Measurements from ENCODE around the gene EYS.

The EYS gene

DNA sequence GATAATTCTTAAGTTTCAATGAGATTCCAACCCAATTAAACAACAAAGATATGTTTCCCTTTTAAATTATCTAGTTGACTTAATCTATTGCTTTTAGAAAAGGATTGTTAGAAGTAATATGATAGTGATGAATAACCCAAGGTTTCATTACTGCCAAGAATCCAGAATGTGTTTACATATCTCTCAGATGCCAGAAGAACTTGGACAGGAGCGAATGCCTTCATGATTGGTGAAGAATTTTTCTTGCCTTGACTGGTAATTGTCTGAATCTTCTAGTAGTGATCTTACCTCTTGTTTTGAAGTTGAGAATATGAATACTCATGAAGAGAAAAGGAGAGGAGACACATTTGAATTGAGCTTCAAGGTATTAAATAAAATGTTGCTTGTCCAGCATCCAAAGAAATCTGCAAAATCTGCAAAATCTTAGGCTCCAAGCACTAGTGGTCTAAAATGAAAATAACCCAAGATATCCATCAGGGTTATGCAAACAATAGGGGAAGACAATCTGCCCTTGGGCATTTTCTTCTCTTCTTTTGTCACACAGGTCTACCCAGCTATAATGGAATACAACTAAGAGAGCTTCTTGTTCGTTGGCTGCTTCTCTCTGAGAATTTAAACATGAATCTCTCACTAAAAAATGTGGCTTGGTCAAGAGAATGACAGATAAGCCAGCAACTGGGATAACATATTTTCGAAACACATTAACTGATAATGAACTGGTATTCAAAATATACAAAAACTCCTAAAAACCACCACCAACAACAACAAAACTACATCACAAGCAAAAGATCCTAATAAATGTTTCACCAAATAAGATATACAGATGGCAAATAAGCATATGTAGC is 928.9 kb downstream of the EYS start:
- Histone ChIP-seq H3K27ac (no peak overlapping the region), H3K4me3 (ENCODE audit: low read depth, low read length) (no peak overlapping the region), H3K27me3 (ENCODE audit: control insufficient read depth, insufficient read depth, low read length) (no peaks in the 10 kb centered on the region), H3K36me3 (ENCODE audit: control insufficient read depth, insufficient read depth, low read length) (no peaks in the 10 kb centered on the region), H3K4me1 (no peaks in the 10 kb centered on the region), H3K9ac (no peak overlapping the region), H3K9me3 (ENCODE audit: control insufficient read depth, low read length) (no peaks in the 10 kb centered on the region), H3K79me2 (no peaks in the 10 kb centered on the region), H3K4me2 (ENCODE audit: low read length) (no peak overlapping the region), H2AFZ (no peak overlapping the region)
- TF ChIP-seq, protein P1, sequence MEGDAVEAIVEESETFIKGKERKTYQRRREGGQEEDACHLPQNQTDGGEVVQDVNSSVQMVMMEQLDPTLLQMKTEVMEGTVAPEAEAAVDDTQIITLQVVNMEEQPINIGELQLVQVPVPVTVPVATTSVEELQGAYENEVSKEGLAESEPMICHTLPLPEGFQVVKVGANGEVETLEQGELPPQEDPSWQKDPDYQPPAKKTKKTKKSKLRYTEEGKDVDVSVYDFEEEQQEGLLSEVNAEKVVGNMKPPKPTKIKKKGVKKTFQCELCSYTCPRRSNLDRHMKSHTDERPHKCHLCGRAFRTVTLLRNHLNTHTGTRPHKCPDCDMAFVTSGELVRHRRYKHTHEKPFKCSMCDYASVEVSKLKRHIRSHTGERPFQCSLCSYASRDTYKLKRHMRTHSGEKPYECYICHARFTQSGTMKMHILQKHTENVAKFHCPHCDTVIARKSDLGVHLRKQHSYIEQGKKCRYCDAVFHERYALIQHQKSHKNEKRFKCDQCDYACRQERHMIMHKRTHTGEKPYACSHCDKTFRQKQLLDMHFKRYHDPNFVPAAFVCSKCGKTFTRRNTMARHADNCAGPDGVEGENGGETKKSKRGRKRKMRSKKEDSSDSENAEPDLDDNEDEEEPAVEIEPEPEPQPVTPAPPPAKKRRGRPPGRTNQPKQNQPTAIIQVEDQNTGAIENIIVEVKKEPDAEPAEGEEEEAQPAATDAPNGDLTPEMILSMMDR (IDR thresholded peaks at IDR 0.05) = no peak

- H3K4me1 ChIP-seq = no peaks in the 10 kb centered on the region
- no peaks in the 10 kb centered on the region for H3K79me2 ChIP-seq
- no peaks in the 10 kb centered on the region for H3K36me3 ChIP-seq (ENCODE audit: control insufficient read depth, insufficient read depth, low read length)
- no peaks in the 10 kb centered on the region for H3K27me3 ChIP-seq (ENCODE audit: control insufficient read depth, insufficient read depth, low read length)
- H2AFZ ChIP-seq = no peak overlapping the region
- no peak overlapping the region for H3K4me3 ChIP-seq (ENCODE audit: low read depth, low read length)
- H3K9me3 ChIP-seq (ENCODE audit: control insufficient read depth, low read length) = no peaks in the 10 kb centered on the region
- H3K4me2 ChIP-seq (ENCODE audit: low read length) = no peak overlapping the region
- H3K27ac ChIP-seq = no peak overlapping the region
- H3K9ac ChIP-seq = no peak overlapping the region
- TF ChIP-seq, protein P1 (IDR thresholded peaks at IDR 0.05) = no peak
These were observed 930.7 kb downstream of the EYS start for GRCh38 chr6:64776359-64776758.

GRCh38 chr6:64774881-64775280 is 932.1 kb downstream of the EYS start:
- no peak overlapping the region for H3K4me3 ChIP-seq (ENCODE audit: low read depth, low read length)
- H3K27ac ChIP-seq = no peak overlapping the region
- no peaks in the 10 kb centered on the region for H3K79me2 ChIP-seq
- H3K9me3 ChIP-seq (ENCODE audit: control insufficient read depth, low read length) = no peaks in the 10 kb centered on the region
- H2AFZ ChIP-seq = no peak overlapping the region
- H3K36me3 ChIP-seq (ENCODE audit: control insufficient read depth, insufficient read depth, low read length) = no peaks in the 10 kb centered on the region
- H3K4me1 ChIP-seq = no peaks in the 10 kb centered on the region
- H3K9ac ChIP-seq = no peak overlapping the region
- TF ChIP-seq, protein P1 (IDR thresholded peaks at IDR 0.05) = no peak
- H3K4me2 ChIP-seq (ENCODE audit: low read length) = no peak overlapping the region
- no peaks in the 10 kb centered on the region for H3K27me3 ChIP-seq (ENCODE audit: control insufficient read depth, insufficient read depth, low read length)

DNA sequence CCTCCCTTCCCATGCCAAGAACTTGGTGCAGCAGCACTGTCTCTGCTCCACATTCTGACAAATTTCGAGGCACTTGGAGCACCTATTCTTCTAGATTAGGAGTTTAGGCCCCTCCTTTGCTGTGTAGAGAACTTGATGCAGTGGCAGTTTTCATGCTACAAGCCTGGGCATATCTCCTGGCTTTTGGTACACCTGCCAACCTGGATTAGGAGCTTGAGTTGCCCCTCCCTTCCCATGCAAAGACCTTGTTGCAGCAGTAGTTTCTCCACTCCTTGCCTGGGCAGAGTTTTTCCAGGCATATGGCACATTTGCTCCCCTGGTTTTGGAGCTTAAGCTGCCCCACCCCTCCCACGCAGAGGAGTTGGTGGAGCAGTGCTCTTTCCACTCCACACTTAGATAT is 956.1 kb downstream of the EYS start:
- H3K4me1 ChIP-seq = no peaks in the 10 kb centered on the region
- H3K27me3 ChIP-seq (ENCODE audit: control insufficient read depth, insufficient read depth, low read length) = no peaks in the 10 kb centered on the region
- TF ChIP-seq, protein P1 (IDR thresholded peaks at IDR 0.05) = no peak
- no peak overlapping the region for H2AFZ ChIP-seq
- no peak overlapping the region for H3K9ac ChIP-seq
- no peaks in the 10 kb centered on the region for H3K36me3 ChIP-seq (ENCODE audit: control insufficient read depth, insufficient read depth, low read length)
- H3K4me3 ChIP-seq (ENCODE audit: low read depth, low read length) = no peak overlapping the region
- no peaks in the 10 kb centered on the region for H3K79me2 ChIP-seq
- no peak overlapping the region for H3K27ac ChIP-seq
- no peak overlapping the region for H3K4me2 ChIP-seq (ENCODE audit: low read length)
- no peaks in the 10 kb centered on the region for H3K9me3 ChIP-seq (ENCODE audit: control insufficient read depth, low read length)

DNA sequence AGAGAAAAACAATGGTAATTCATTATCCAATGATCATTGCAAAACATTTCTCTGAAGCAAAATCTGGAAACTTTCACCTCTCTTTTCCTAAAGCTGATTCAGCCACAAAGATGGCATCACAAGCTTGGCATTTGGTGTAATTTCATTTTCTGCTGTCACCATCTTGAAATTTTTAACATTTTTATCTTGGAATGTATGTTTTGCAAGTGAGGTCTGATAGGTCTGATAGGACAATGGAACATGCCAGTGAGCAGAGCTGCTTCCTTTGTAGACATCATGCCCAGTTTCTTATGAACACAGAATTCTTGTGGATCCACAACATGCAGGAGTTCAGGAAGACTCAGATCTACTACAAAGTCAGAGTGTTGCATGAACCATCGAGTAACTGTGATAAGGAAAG is 969.6 kb downstream of the EYS start:
- Histone ChIP-seq H3K79me2 (no peaks in the 10 kb centered on the region), H3K36me3 (ENCODE audit: control insufficient read depth, insufficient read depth, low read length) (no peaks in the 10 kb centered on the region), H3K27me3 (ENCODE audit: control insufficient read depth, insufficient read depth, low read length) (no peaks in the 10 kb centered on the region), H3K4me1 (no peaks in the 10 kb centered on the region), H3K4me3 (ENCODE audit: low read depth, low read length) (no peak overlapping the region), H3K9ac (no peak overlapping the region), H3K4me2 (ENCODE audit: low read length) (no peak overlapping the region), H3K9me3 (ENCODE audit: control insufficient read depth, low read length) (no peaks in the 10 kb centered on the region), H3K27ac (no peak overlapping the region), H2AFZ (no peak overlapping the region)
- TF ChIP-seq, protein P1 (IDR thresholded peaks at IDR 0.05) = no peak

Data from parathyroid adenoma (tissue), 2 donors.